Measurements from ENCODE around the gene SIRT6.

Gene SIRT6

DNA sequence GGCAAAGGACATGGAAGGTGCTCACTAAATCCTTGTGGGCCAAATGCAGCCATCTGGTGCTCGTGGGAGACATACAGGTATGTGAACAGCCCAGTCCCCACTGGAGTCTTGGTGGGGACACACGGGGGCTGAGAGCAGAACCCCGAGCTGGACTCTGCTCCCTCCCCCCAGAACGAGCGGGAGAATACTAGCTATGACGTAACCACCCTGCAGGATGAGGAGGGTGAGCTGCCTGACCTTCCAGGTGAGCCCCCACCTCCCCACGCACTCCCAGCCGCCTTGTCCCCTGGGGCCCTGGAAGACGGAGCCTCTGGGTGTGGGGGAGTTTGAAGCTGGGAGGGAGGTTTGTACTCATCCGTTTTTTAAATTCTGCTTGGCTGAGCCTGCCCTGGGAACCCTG, 33.4 kb upstream of the SIRT6 start:
- no peaks in the 10 kb centered on the region for H3K9me3 ChIP-seq (ENCODE audit: low read length)
- no peak overlapping the region for H3K4me3 ChIP-seq (ENCODE audit: low read length)
- H3K36me3 ChIP-seq (ENCODE audit: insufficient read depth, low read length): no peaks in the 10 kb centered on the region
- H3K27me3 ChIP-seq (ENCODE audit: insufficient read depth, low read length): peaks cover 5% of the 10 kb centered on the region
- H3K4me1 ChIP-seq (ENCODE audit: insufficient read depth, low read length): no peaks in the 10 kb centered on the region
- H2AFZ ChIP-seq (ENCODE audit: low read depth, low read length): no peak overlapping the region

DNA sequence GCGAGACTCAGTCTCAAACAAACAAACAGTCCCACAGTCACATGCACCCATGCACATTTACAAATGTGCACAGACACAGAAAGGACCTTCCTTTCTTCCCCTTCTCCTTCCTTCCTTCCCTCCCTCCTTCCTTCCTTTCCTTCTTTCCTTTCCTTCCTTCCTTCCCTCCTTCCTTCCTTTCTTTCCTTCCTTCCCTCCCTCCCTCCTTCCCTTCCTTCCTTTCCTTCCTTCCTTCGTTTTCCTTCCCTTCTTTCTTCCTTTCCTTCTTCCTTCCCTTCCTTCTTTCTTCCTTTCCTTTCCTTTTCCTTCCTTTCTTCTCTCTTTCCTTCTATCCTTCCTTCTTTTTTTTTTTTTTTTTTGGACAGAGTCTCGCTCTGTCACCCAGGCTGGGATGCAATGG, 30.8 kb upstream of the SIRT6 start:
- H3K9me3 ChIP-seq (ENCODE audit: low read length): no peaks in the 10 kb centered on the region
- H3K27me3 ChIP-seq (ENCODE audit: insufficient read depth, low read length): peaks cover 5% of the 10 kb centered on the region
- H3K4me3 ChIP-seq (ENCODE audit: low read length): no peak overlapping the region
- no peaks in the 10 kb centered on the region for H3K36me3 ChIP-seq (ENCODE audit: insufficient read depth, low read length)
- H3K4me1 ChIP-seq (ENCODE audit: insufficient read depth, low read length): no peaks in the 10 kb centered on the region
- no peak overlapping the region for H2AFZ ChIP-seq (ENCODE audit: low read depth, low read length)

DNA sequence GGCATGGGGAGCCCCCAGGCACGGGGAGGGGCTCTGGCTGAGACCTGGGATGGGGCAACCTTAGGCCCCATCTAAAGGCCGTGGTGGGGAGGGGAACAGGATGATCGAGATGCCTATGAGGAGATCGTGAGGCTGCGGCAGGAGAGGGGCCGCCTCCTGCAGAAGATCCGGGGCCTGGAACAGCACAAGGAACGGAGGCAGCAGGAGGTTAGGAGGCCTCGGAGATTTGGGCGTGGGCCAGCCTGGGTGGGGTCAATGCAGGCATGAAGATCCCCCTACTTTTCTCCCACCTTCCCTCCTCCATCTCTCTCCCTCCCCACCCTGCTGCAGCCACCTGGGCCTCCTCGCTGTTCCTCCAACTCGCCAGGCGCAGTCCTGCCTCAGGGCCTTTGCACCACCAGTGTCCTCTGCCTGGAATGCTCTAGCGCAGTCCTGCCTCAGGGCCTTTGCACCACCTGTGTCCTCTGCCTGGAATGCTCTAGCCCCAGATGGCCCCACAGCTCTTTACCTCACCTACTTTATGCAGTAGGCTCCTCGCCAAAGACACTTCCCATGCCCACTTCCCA, 27.9 kb upstream of the SIRT6 start:
- H3K4me3 ChIP-seq (ENCODE audit: low read length): no peak overlapping the region
- peaks cover 5% of the 10 kb centered on the region for H3K27me3 ChIP-seq (ENCODE audit: insufficient read depth, low read length)
- no peaks in the 10 kb centered on the region for H3K4me1 ChIP-seq (ENCODE audit: insufficient read depth, low read length)
- no peak overlapping the region for H2AFZ ChIP-seq (ENCODE audit: low read depth, low read length)
- H3K36me3 ChIP-seq (ENCODE audit: insufficient read depth, low read length): no peaks in the 10 kb centered on the region
- no peaks in the 10 kb centered on the region for H3K9me3 ChIP-seq (ENCODE audit: low read length)

DNA sequence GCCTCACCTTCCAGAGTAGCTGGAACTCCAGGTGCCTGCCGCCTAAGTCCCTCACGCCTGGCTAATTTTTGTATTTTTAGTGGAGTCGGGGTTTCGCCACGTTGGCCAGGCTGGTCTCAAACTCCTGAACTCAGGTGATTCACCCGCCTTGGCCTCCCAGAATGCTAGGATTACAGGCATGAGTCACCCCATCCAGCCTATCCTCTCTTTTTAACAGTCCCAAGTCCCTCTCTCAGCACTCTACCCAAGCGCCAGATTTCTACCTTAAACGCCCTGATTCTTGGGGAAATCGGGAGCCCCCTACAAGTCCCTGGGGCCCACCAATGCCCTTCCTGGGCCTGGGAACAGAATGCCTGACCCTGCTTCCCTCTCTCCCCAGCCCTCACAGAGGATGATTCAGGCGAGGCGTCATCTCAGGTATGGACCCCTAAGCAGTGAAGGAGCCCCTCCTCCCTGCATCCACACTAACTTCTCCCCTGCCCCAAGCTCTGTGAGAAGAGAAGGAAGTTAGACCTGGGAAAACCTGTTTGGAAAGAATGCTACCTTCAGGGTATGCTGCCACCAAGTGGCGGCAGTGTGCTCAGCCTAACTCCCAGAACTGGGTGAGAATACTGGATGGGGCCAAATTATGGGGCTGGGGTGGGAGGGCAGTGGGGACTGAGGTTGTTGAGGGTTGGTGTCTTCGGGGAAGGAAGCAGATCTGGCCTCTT, 26.2 kb upstream of the SIRT6 start:
- Histone ChIP-seq H2AFZ (ENCODE audit: low read depth, low read length) (no peak overlapping the region), H3K9me3 (ENCODE audit: low read length) (no peaks in the 10 kb centered on the region), H3K4me3 (ENCODE audit: low read length) (no peak overlapping the region), H3K27me3 (ENCODE audit: insufficient read depth, low read length) (peaks cover 3% of the 10 kb centered on the region), H3K4me1 (ENCODE audit: insufficient read depth, low read length) (no peaks in the 10 kb centered on the region), H3K36me3 (ENCODE audit: insufficient read depth, low read length) (no peaks in the 10 kb centered on the region)

DNA sequence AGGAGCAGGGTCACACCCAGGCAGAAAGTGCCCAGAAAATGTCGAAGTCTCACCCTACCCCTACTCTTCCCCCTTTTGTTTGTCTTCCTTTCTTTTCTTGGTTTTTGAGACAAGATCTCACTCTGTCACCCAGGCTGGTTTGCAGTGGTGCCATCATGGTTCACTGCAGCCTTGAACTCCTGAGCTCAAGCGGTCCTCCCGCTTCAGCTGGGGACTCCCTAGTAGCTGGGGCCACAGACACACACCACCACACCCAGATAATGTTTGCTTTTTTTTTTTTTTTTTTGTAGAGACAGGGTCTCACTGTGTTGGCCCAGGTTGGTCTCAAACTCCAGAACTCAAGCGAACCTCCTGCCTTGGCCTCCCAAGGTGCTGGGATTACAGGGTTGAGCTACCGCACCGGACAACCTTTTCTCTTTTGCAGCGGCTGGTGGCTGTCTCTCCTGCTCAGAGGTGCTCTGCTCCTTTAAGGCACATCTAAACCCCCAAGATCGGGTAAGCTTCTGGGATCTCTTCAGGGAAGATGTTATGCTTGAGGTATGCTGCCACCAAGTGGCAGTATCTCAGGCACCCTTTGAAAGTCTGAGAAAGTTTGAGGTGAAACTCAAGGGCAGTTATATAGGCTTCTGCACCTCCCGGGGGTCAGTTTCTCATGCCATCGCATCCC, 24.6 kb upstream of the SIRT6 start:
- Histone ChIP-seq H3K4me1 (ENCODE audit: insufficient read depth, low read length) (no peaks in the 10 kb centered on the region), H2AFZ (ENCODE audit: low read depth, low read length) (no peak overlapping the region), H3K36me3 (ENCODE audit: insufficient read depth, low read length) (no peaks in the 10 kb centered on the region), H3K4me3 (ENCODE audit: low read length) (no peak overlapping the region), H3K9me3 (ENCODE audit: low read length) (no peaks in the 10 kb centered on the region), H3K27me3 (ENCODE audit: insufficient read depth, low read length) (no peaks in the 10 kb centered on the region)

DNA sequence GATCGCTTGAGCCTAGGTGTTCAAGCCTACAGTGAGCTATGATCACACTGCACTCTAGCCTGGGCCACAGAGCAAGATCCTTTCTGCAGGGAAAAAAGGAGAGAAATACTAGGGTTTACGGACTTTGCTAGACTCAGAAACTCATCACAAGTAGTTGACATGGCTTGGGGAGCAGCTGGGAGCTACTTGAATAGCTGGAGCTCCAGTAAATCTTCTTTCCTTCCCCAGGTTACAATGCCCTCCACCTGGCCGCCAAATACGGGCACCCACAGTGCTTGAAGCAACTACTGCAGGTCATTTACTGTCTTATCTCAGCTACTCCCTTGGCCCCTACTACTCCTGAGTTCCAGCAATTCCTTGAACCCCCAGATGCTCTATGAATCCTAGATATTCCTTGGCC, 19.4 kb upstream of the SIRT6 start:
- H3K36me3 ChIP-seq (ENCODE audit: insufficient read depth, low read length): no peaks in the 10 kb centered on the region
- H3K4me3 ChIP-seq (ENCODE audit: low read length): no peak overlapping the region
- peaks cover 3% of the 10 kb centered on the region for H3K4me1 ChIP-seq (ENCODE audit: insufficient read depth, low read length)
- peaks cover 28% of the 10 kb centered on the region for H3K27me3 ChIP-seq (ENCODE audit: insufficient read depth, low read length)
- H3K9me3 ChIP-seq (ENCODE audit: low read length): peaks cover 2% of the 10 kb centered on the region
- H2AFZ ChIP-seq (ENCODE audit: low read depth, low read length): no peak overlapping the region

DNA sequence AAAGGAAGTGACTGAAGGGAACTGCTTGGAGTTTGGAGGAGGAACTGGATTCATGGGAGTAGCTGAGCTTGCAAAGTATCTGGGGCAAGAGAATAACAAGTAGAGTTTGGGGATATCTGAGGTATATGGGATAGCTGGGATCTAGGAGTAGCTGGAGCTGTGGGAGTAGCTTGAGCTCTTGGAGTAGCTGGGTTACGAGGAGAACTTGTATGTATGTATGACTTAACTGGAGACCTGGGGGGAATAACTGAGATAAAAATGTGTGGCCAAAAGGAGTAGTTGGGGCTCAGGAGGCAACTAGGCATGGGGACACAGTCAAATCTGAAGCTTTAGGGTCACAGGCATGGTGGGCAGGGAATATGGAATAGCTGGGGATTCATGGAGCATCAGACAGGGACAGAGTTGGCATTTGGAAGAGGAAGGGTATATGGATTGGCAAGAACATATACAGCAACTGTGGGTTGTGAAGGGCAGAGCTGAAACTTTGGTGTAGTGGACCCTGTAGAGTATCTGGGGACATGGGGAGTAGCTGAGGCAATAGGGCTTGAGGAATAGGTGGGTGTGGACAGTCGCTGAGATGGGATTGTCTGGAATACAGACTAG, 18.7 kb upstream of the SIRT6 start:
- peaks cover 2% of the 10 kb centered on the region for H3K9me3 ChIP-seq (ENCODE audit: low read length)
- H3K4me3 ChIP-seq (ENCODE audit: low read length): no peak overlapping the region
- peaks cover 3% of the 10 kb centered on the region for H3K4me1 ChIP-seq (ENCODE audit: insufficient read depth, low read length)
- peaks cover 28% of the 10 kb centered on the region for H3K27me3 ChIP-seq (ENCODE audit: insufficient read depth, low read length)
- H2AFZ ChIP-seq (ENCODE audit: low read depth, low read length): no peak overlapping the region
- H3K36me3 ChIP-seq (ENCODE audit: insufficient read depth, low read length): no peaks in the 10 kb centered on the region

DNA sequence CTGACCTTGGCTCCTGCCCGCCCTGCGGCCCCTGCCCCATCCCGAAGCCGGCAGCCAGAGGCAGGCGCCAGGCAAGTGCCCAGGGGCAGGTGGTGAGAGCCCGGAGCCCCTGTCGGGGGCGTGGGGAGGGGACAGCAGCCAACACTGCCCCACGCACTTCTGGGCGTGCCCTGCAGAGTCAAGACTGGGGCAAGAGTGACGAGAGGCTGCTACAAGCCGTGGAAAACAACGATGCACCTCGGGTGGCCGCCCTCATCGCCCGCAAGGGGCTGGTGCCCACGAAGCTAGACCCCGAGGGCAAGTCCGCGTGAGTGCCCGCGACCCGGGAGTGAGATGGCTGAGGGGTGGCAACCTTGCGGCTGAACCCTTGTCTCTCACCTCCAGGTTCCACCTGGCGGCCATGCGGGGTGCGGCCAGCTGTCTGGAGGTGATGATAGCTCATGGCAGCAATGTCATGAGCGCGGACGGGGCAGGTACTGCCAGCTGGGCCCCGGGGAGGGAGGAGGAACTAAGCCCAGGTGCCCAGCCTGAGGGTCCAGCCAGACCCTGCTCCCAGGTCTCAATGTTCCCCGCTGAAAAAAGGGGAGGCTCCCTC, 17.4 kb upstream of the SIRT6 start:
- Histone ChIP-seq H3K27me3 (ENCODE audit: insufficient read depth, low read length) (peaks cover 28% of the 10 kb centered on the region), H3K36me3 (ENCODE audit: insufficient read depth, low read length) (no peaks in the 10 kb centered on the region), H3K4me1 (ENCODE audit: insufficient read depth, low read length) (peaks cover 3% of the 10 kb centered on the region), H2AFZ (ENCODE audit: low read depth, low read length) (no peak overlapping the region), H3K4me3 (ENCODE audit: low read length) (no peak overlapping the region), H3K9me3 (ENCODE audit: low read length) (peaks cover 2% of the 10 kb centered on the region)

DNA sequence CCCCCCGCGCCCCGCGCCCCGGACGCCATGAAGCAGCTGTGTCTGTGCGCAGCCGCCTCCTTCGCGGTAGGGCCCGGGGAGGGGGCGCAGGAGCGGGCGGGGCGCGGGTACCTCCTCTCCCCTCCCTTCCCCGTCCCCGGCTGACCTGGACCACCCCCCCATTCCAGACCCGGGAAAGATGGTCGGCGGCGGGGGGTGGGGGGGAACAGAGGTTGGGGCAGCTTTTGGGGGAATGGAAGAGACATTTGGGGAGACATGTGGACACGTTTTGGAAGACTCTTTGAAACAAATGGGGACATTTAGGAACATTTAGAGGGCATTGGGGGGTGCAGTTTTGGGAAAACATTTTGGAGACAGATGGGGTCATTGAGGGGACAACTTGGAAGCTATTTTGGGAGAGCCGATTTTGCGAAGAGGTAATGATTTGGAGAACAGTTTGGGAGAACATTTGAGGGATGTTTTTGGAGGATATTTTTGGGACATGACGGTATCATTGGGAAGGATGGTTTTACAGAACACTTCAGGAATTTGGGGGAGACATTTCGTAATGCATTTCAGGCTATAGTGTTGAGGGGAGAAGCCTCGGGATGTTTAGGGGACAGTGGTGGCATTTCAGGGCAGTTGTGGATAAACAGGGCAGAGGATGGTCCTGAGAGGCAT, 16.2 kb upstream of the SIRT6 start:
- Histone ChIP-seq H3K36me3 (ENCODE audit: insufficient read depth, low read length) (no peaks in the 10 kb centered on the region), H2AFZ (ENCODE audit: low read depth, low read length) (no peak overlapping the region), H3K4me3 (ENCODE audit: low read length) (no peak overlapping the region), H3K27me3 (ENCODE audit: insufficient read depth, low read length) (peaks cover 30% of the 10 kb centered on the region), H3K4me1 (ENCODE audit: insufficient read depth, low read length) (peaks cover 3% of the 10 kb centered on the region), H3K9me3 (ENCODE audit: low read length) (peaks cover 2% of the 10 kb centered on the region)

DNA sequence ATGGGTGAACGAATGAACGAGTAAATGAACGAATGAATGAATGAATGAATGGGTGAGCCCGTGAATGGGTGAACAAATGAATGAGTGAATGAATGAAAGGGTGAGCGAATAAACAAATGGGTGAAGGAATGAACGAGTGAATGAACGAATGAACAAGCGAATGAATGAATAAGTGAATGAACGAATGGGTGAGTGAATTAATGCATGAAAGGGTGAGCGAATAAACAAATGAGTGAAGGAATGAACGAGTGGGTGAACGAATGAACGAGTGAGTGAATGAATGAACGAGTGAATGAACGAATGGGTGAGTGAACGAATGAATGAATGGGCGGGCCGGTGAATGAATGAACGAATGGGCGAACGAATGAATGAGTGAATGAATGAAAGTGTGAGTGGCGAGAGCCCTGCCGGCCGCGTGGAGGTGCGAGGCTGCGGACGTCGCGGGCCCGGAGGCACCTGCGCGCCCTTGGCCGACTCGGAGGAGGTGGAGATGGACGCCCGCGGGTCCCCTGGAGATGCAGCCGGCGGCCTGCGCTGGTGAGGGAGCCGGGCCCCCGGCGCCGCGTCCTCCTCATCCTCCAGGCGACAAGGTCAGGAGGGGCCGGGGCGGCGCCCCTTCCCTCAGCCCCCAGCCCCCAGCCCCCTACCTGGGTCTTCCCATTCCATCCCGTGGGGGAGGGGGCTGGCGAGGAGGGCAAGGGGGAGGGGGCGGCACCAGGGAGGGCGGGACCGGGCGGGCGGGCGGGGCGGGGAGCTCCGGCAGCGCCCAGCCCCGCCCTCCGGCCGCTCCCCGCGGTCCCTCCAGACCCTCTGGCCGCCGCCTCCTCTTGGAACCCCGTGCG, 15.5 kb upstream of the SIRT6 start:
- Histone ChIP-seq H3K4me3 (ENCODE audit: low read length) (no peak overlapping the region), H3K9me3 (ENCODE audit: low read length) (peaks cover 2% of the 10 kb centered on the region), H3K4me1 (ENCODE audit: insufficient read depth, low read length) (peaks cover 3% of the 10 kb centered on the region), H3K27me3 (ENCODE audit: insufficient read depth, low read length) (peaks cover 30% of the 10 kb centered on the region), H3K36me3 (ENCODE audit: insufficient read depth, low read length) (no peaks in the 10 kb centered on the region), H2AFZ (ENCODE audit: low read depth, low read length) (no peak overlapping the region)

DNA sequence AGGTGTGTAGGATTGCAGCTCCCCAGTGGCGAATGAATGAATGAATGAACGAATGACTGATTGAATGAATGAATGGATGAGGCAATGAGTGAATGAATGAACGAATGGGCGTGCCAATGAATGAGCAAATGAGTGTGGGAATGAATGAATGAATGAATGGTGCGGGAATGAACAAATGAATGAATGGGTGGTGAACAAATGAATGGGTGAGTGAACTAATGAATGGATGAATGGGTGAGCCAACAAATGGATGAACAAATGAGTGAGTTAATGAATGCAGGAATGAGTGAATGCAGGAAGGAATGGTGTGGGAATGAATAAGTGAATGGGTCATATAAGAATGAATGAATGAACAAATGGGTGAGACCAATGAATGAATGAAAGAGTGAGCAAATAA, 14.9 kb upstream of the SIRT6 start:
- Histone ChIP-seq H3K27me3 (ENCODE audit: insufficient read depth, low read length) (peaks cover 30% of the 10 kb centered on the region), H2AFZ (ENCODE audit: low read depth, low read length) (no peak overlapping the region), H3K36me3 (ENCODE audit: insufficient read depth, low read length) (no peaks in the 10 kb centered on the region), H3K4me3 (ENCODE audit: low read length) (no peak overlapping the region), H3K4me1 (ENCODE audit: insufficient read depth, low read length) (peaks cover 3% of the 10 kb centered on the region), H3K9me3 (ENCODE audit: low read length) (peaks cover 2% of the 10 kb centered on the region)

DNA sequence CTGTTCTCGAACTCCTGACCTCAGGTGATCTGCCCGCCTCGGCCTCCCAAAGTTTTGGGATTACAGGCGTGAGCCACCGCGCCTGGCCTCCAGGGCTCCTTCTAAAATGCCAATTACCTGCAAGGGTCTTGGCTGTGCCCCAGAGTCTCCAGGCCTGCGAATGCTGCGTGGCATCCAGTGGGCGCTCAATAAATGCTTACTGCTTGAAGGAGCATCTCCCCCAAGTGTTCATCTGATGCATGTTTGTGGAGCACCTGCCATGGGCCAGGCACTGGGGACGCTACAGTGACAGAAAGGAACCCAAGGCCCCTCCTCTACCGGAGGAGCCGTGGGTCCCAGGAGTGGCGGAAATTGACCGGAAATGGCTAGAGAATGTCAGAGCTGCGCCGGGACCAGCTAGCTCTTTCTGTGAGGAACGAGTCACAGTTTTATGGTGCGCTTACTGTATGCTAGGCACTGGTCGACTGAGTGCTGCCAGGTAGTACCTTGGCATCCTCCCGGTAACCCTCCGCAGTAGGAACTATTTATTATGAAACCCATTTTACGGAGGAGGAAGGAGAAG, 14.3 kb upstream of the SIRT6 start:
- peaks cover 3% of the 10 kb centered on the region for H3K4me1 ChIP-seq (ENCODE audit: insufficient read depth, low read length)
- peaks cover 28% of the 10 kb centered on the region for H3K27me3 ChIP-seq (ENCODE audit: insufficient read depth, low read length)
- H3K36me3 ChIP-seq (ENCODE audit: insufficient read depth, low read length): no peaks in the 10 kb centered on the region
- H3K4me3 ChIP-seq (ENCODE audit: low read length): no peak overlapping the region
- H2AFZ ChIP-seq (ENCODE audit: low read depth, low read length): no peak overlapping the region
- H3K9me3 ChIP-seq (ENCODE audit: low read length): peaks cover 2% of the 10 kb centered on the region

All from neuron (in vitro differentiated cells).